ENCODE measurements around the gene MTTP. TPM values are rescaled to one million over a fixed set of nuclear protein-coding genes. Genes with fewer than 3 reads are reported as not detected.

Gene MTTP
- total RNA-seq, 2 donors from 2014 or later, result 0.11 to 0.42 TPM

DNA sequence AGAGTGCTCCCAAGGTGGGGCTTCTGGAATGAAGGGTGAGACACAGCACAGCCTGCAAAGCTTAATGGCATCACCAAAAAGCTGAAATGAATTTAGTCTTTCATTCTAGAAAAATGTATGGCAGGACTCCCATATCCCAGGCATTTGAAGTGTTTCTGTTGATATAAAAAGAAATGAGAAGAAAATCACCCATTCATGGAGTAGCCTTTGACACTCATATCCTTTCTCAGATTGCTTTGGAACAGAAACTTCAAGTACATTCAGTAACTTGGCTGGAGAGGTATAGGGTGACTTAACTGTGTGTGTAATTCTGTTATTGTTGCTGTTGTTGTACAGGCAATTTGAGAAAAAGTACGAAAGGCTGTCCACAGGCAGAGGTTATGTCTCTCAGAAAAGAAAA is 47.7 kb downstream of the MTTP start:
- H3K27ac Mint-ChIP-seq, result no peak overlapping the region
- H3K27me3 ChIP-seq (ENCODE audit: control insufficient read depth, insufficient read depth, low read length, poor library complexity, severe bottlenecking), result no peaks in the 10 kb centered on the region

DNA sequence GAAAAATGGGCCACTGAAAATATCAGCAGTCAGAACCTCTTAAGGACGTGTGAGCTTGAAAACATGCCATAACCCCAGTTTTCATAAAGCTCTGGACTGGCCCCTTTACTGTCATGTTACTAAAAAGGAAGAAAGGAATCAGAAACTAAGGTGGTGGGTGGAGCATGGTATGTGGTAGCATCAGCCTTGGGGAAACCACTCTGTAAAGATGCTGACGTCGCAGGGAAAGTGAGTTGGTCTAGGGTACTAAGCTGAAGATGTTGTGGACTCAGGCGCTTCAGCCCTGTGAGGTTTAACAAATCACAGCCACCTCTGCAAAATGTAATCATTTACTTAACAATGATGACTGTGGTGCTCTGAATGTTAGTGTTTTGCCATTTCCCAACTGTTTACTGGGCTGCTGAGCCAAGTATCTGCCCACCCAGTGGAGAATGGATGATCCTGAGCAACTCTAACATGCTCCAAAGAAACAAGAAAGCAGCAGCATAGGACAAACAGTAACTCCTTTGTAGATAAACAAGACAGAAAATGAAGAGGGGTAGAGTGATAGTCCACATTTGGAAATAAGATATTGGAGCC is 49.6 kb downstream of the MTTP start:
- Histone ChIP-seq H3K27me3 (ENCODE audit: control insufficient read depth, insufficient read depth, low read length, poor library complexity, severe bottlenecking) (no peaks in the 10 kb centered on the region), H3K4me3 (ENCODE audit: low read length) (no peak overlapping the region), H3K4me1 (ENCODE audit: control insufficient read depth, insufficient read depth, low read length) (no peaks in the 10 kb centered on the region), H3K9me3 (ENCODE audit: control insufficient read depth, low read length) (no peaks in the 10 kb centered on the region), H3K27ac (ENCODE audit: low read depth, low read length) (no peak overlapping the region), H3K9ac (ENCODE audit: extremely low read depth, low read length, poor library complexity, severe bottlenecking) (no peak overlapping the region), H3K36me3 (ENCODE audit: control insufficient read depth, insufficient read depth, low read length) (no peaks in the 10 kb centered on the region)
- TF ChIP-seq, protein P1, sequence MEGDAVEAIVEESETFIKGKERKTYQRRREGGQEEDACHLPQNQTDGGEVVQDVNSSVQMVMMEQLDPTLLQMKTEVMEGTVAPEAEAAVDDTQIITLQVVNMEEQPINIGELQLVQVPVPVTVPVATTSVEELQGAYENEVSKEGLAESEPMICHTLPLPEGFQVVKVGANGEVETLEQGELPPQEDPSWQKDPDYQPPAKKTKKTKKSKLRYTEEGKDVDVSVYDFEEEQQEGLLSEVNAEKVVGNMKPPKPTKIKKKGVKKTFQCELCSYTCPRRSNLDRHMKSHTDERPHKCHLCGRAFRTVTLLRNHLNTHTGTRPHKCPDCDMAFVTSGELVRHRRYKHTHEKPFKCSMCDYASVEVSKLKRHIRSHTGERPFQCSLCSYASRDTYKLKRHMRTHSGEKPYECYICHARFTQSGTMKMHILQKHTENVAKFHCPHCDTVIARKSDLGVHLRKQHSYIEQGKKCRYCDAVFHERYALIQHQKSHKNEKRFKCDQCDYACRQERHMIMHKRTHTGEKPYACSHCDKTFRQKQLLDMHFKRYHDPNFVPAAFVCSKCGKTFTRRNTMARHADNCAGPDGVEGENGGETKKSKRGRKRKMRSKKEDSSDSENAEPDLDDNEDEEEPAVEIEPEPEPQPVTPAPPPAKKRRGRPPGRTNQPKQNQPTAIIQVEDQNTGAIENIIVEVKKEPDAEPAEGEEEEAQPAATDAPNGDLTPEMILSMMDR (conservative IDR thresholded peaks at IDR 0.05), result no peak
- DNase-seq, result peak; percentile 54
- H3K4me3 Mint-ChIP-seq, result no peak overlapping the region
- H3K4me1 Mint-ChIP-seq, result peaks cover 3% of the 10 kb centered on the region
- no peak overlapping the region for H3K27ac Mint-ChIP-seq
- H3K36me3 Mint-ChIP-seq (ENCODE audit: low read depth), result no peaks in the 10 kb centered on the region
- no peaks in the 10 kb centered on the region for H3K9me3 Mint-ChIP-seq
- WGBS, 2 experiments (ENCODE audit: insufficient coverage in 1 of 2, insufficient read length in 1 of 2), result 79 to 83% methylated on average over 2 to 3 of the region's 4 CpGs
- H3K27me3 Mint-ChIP-seq (ENCODE audit: insufficient read depth), result no peaks in the 10 kb centered on the region

More for the DNA sequence above, 47.7 kb downstream of the MTTP start:
- Histone ChIP-seq H3K9me3 (ENCODE audit: control insufficient read depth, low read length) (no peaks in the 10 kb centered on the region), H3K4me3 (ENCODE audit: low read length) (no peak overlapping the region), H3K9ac (ENCODE audit: extremely low read depth, low read length, poor library complexity, severe bottlenecking) (no peak overlapping the region), H3K27ac (ENCODE audit: low read depth, low read length) (no peak overlapping the region), H3K36me3 (ENCODE audit: control insufficient read depth, insufficient read depth, low read length) (no peaks in the 10 kb centered on the region), H3K4me1 (ENCODE audit: control insufficient read depth, insufficient read depth, low read length) (no peaks in the 10 kb centered on the region)
- TF ChIP-seq, protein P1 (conservative IDR thresholded peaks at IDR 0.05), result no peak
- Mint-ChIP-seq H3K27me3 (ENCODE audit: insufficient read depth) (no peaks in the 10 kb centered on the region), H3K9me3 (no peaks in the 10 kb centered on the region), H3K36me3 (ENCODE audit: low read depth) (no peaks in the 10 kb centered on the region), H3K4me3 (no peak overlapping the region), H3K4me1 (peaks cover 3% of the 10 kb centered on the region)
- 86 to 95% methylated on average over 1 of the region's 1 CpG for WGBS, 2 experiments (ENCODE audit: insufficient coverage in 1 of 2, insufficient read length in 1 of 2)
- DNase-seq, result no peak

DNA sequence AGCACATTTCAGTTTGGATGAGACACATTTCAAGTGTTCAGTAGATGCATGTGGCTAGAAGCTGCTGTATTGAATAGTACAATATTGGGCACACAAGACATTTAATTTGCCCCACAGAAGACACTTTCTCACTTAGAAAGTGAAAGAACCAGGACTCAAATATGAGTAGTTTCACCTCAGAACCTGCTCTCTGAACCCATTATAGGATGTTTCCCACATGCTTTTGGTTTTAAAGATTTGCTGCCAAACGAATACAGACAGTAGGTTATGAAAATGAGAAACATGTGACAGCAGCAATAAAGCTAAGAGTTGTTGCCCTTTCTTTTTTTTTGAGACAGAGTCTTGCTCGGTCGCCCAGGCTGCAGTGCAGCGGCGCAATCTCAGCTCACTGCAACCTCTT is 50.7 kb downstream of the MTTP start:
- no peak overlapping the region for H3K9ac ChIP-seq (ENCODE audit: extremely low read depth, low read length, poor library complexity, severe bottlenecking)
- TF ChIP-seq, protein P1 (conservative IDR thresholded peaks at IDR 0.05), result no peak
- H3K4me1 Mint-ChIP-seq, result peaks cover 3% of the 10 kb centered on the region
- no peaks in the 10 kb centered on the region for H3K27me3 ChIP-seq (ENCODE audit: control insufficient read depth, insufficient read depth, low read length, poor library complexity, severe bottlenecking)
- H3K36me3 ChIP-seq (ENCODE audit: control insufficient read depth, insufficient read depth, low read length), result no peaks in the 10 kb centered on the region
- H3K9me3 ChIP-seq (ENCODE audit: control insufficient read depth, low read length), result no peaks in the 10 kb centered on the region
- H3K27ac ChIP-seq (ENCODE audit: low read depth, low read length), result no peak overlapping the region
- H3K4me3 Mint-ChIP-seq, result no peak overlapping the region
- DNase-seq, result no peak
- WGBS, 2 experiments (ENCODE audit: insufficient coverage in 1 of 2, insufficient read length in 1 of 2), result 90 to 92% methylated on average over 5 of the region's 5 CpGs
- no peaks in the 10 kb centered on the region for H3K9me3 Mint-ChIP-seq
- H3K4me3 ChIP-seq (ENCODE audit: low read length), result no peak overlapping the region
- no peaks in the 10 kb centered on the region for H3K27me3 Mint-ChIP-seq (ENCODE audit: insufficient read depth)
- no peaks in the 10 kb centered on the region for H3K4me1 ChIP-seq (ENCODE audit: control insufficient read depth, insufficient read depth, low read length)
- H3K36me3 Mint-ChIP-seq (ENCODE audit: low read depth), result no peaks in the 10 kb centered on the region
- no peak overlapping the region for H3K27ac Mint-ChIP-seq

Data from endodermal cell (in vitro differentiated cells).